Measurements from ENCODE around the gene ZNF674.

- TF ChIP-seq CTCF (conservative IDR thresholded peaks at IDR 0.05; ENCODE audit: low read depth, low read length) = no peak
- no peak for TF ChIP-seq EZH2 (IDR thresholded peaks at IDR 0.05; ENCODE audit: borderline replicate concordance, low read depth, low read length, poor library complexity, severe bottlenecking)
These were observed 85.6 kb downstream of the ZNF674 start for GRCh38 chrX:46459603-46460002.
